Measurements from ENCODE around the gene ABCA9. TPM values are rescaled to one million over a fixed set of nuclear protein-coding genes. Genes with fewer than 3 reads are reported as not detected.

ABCA9 gene
- total RNA-seq, 1 experiment from 2014 or later = not detected

GRCh38 chr17:69018022-69018615 lies 42.6 kb downstream of the ABCA9 start:
- Histone ChIP-seq H3K27ac (ENCODE audit: insufficient read length, low read depth, low read length) (no peak overlapping the region), H3K9ac (ENCODE audit: extremely low read depth, insufficient read length, low read length) (no peak overlapping the region), H3K56ac (ENCODE audit: insufficient read length, low read depth, low read length) (no peak overlapping the region), H2BK15ac (ENCODE audit: low read depth, low read length) (no peak overlapping the region), H2AFZ (ENCODE audit: low read length) (no peak overlapping the region), H3K79me1 (ENCODE audit: insufficient read depth, low read depth, low read length, poor library complexity, severe bottlenecking) (no peaks in the 10 kb centered on the region), H3K9me3 (ENCODE audit: control insufficient read depth, low read depth, low read length) (no peaks in the 10 kb centered on the region), H3K4me1 (ENCODE audit: insufficient read depth, low read length) (no peaks in the 10 kb centered on the region), H3K4me2 (ENCODE audit: insufficient read depth, insufficient read length, low read length) (no peak overlapping the region), H3K23ac (ENCODE audit: insufficient read length, low read depth, low read length) (no peak overlapping the region), H3K18ac (ENCODE audit: insufficient read length, low read depth, low read length) (no peak overlapping the region), H3K14ac (ENCODE audit: insufficient read depth, low read length) (no peak overlapping the region), H4K8ac (replicated peaks; ENCODE audit: insufficient read length, low read depth, low read length) (no peak overlapping the region), H3T11ph (ENCODE audit: low read length) (no peak overlapping the region), H4K91ac (ENCODE audit: insufficient read length, low read depth, low read length) (no peak overlapping the region), H3K79me2 (ENCODE audit: insufficient read depth, low read length) (no peaks in the 10 kb centered on the region), H4K20me1 (ENCODE audit: control insufficient read depth, insufficient read depth, insufficient read length) (no peaks in the 10 kb centered on the region), H3K23me2 (ENCODE audit: insufficient read length, low read depth, low read length, poor library complexity, severe bottlenecking) (no peaks in the 10 kb centered on the region), H2BK5ac (ENCODE audit: insufficient read length, low read length) (no peak overlapping the region), H2BK120ac (ENCODE audit: low read depth, low read length, poor library complexity, severe bottlenecking) (no peak overlapping the region), H4K5ac (ENCODE audit: insufficient read length, low read depth, low read length) (no peak overlapping the region), H2BK20ac (ENCODE audit: low read depth, low read length, poor library complexity, severe bottlenecking) (no peak overlapping the region), H3K27me3 (ENCODE audit: insufficient read depth, low read length) (no peaks in the 10 kb centered on the region), H3K4ac (ENCODE audit: low read depth, low read length) (no peak overlapping the region), H2AK5ac (ENCODE audit: insufficient read length, low read length) (no peak overlapping the region), H2BK12ac (ENCODE audit: insufficient read length, low read depth, low read length) (no peak overlapping the region)
- DNase-seq = no peak
- WGBS (ENCODE audit: extremely low coverage, insufficient read length, low lambda C conversion rate) = no CpG with 5 or more reads among the region's 3 CpGs
- TF ChIP-seq, protein P1, sequence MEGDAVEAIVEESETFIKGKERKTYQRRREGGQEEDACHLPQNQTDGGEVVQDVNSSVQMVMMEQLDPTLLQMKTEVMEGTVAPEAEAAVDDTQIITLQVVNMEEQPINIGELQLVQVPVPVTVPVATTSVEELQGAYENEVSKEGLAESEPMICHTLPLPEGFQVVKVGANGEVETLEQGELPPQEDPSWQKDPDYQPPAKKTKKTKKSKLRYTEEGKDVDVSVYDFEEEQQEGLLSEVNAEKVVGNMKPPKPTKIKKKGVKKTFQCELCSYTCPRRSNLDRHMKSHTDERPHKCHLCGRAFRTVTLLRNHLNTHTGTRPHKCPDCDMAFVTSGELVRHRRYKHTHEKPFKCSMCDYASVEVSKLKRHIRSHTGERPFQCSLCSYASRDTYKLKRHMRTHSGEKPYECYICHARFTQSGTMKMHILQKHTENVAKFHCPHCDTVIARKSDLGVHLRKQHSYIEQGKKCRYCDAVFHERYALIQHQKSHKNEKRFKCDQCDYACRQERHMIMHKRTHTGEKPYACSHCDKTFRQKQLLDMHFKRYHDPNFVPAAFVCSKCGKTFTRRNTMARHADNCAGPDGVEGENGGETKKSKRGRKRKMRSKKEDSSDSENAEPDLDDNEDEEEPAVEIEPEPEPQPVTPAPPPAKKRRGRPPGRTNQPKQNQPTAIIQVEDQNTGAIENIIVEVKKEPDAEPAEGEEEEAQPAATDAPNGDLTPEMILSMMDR (conservative IDR thresholded peaks at IDR 0.05) = no peak
- H3K27me3 Mint-ChIP-seq (ENCODE audit: low read depth) = no peaks in the 10 kb centered on the region; the same call in 1 of the 2 replicates
- no peaks in the 10 kb centered on the region for H3K36me3 Mint-ChIP-seq (ENCODE audit: insufficient read depth in 1 of 3, low read depth in 3 of 3)
- H3K27ac Mint-ChIP-seq = no peak overlapping the region
- no peaks in the 10 kb centered on the region for H3K4me1 Mint-ChIP-seq
- H3K9me3 Mint-ChIP-seq = no peaks in the 10 kb centered on the region
- H3K4me3 Mint-ChIP-seq = no peak overlapping the region

Measured in H9 (cell line).